Adrenal gland (tissue), 5 donors: ENCODE data around the gene CNST.

Experiments used
- CTCF ChIP-seq, 6 experiments: fragments of 450-650 bp in 4 of 6; fragments of 200-600 bp in 2 of 6; sonication (generic) in 1 of 6; IDR thresholded peaks; 1 replicate in 5 of 6; 2 replicates in 1 of 6; pipeline versions ENCODE4 v1.5.1 to v1.8.0; 2016 to 2021; ENCODE audit warnings: antibody characterized with exemption in 6 of 6, mild to moderate bottlenecking in 2 of 6, moderate library complexity in 1 of 6
- POLR2A ChIP-seq, 2 donors: fragments of 450-650 bp; IDR thresholded peaks; one replicate each; pipeline ENCODE4 v1.6.1; 2017; ENCODE audit warnings: antibody characterized with exemption in 2 of 2, mild to moderate bottlenecking in 2 of 2, moderate library complexity in 1 of 2
- donor health status: DM: no; HTN: no; CAD: no.

- TF ChIP-seq CTCF (IDR thresholded peaks at IDR 0.05) (no peak), POLR2A (IDR thresholded peaks at IDR 0.05) (no peak)
These were observed 47.6 kb upstream of the CNST start for GRCh38 chr1:246518456-246519205.
